Activated effector memory CD4-positive, alpha-beta T cell treated with Interleukin-2 at 50 U/mL for 16 hours (primary cell): ENCODE measurements around the gene SLC17A7.
A peak's percentile ranks its signal among the peaks of the same experiment; 100 is the strongest.

Experiments used
- DNase-seq: peaks from one replicate; pipeline ENCODE4 v3.0.0-alpha.2; 2020

The SLC17A7 gene

DNA sequence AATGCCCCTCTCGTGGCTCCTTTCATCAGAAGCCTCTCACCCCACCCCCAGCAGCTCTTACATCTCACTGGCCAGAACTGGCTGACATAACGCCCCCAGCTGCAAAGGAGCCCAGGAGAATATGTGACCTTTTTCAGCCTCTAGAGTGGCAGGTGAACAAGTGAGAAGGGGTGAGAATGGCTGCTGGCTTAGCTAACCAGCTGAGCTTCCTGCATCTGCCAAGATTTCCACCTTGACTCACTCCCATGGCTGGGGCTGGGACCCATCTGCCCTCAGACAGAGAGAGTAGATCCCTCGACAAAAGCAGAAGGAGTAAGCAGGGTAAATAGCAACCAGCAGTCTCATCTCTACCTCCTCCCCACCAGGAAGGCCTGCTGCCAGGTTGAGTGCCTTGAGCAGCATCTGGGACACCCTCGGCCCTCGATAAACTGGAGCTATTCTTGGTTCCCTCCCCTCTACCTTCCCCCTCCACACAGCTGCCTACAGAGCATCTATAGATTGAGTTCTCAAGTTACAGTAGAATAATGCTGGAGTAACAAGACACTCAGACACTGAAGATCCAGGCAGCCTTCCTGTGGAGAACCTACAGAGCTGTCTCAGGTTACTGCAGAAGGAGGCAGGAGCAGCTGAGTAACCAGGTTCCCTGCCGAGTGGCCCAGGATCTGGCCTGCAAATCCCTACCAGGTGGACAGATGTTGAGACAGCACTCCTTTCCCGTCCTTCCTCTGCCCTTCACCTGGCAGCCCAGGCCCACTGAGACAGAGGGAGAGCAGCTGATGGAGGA is 37.7 kb downstream of the SLC17A7 start:
- no peak for DNase-seq

DNA sequence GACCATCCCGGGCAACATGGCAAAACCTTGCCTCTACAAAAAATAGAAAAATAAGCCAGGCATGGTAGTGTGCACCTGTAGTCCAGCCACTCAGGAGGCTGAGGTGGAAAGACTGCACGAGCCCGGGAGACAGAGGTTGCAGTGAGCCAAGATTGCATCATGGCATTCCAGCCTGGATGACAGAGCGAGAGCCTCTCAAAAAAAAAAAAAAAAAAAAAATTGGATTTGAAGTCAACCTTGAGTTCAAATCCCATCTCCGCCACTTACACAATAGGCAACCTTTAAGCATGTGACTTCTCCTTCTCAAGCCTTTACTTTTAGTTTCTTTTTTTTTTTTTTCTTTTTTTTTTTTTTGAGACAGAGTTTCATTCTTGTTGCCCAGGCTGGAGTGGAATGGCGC is 41.3 kb downstream of the SLC17A7 start:
- DNase-seq, result no peak

DNA sequence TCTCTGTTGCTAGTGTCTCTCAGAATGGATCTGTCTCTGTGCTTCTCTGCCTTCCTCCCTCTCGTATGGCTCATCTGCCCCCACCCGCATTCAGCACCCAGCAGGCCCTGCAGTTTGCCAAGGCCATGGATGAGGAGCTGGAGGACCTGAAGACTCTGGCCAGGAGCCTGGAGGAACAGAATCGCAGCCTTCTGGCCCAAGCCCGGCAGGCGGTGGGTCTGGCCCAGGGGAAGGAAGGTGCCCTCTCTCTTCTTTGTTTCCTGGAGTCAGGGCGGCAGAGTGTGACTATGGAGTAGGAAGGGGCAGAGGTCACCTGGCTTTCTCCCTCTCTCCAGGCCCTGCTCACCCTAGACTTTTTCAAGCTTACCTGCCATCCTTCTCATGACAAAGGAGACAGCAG is 42.4 kb downstream of the SLC17A7 start:
- no peak for DNase-seq

DNA sequence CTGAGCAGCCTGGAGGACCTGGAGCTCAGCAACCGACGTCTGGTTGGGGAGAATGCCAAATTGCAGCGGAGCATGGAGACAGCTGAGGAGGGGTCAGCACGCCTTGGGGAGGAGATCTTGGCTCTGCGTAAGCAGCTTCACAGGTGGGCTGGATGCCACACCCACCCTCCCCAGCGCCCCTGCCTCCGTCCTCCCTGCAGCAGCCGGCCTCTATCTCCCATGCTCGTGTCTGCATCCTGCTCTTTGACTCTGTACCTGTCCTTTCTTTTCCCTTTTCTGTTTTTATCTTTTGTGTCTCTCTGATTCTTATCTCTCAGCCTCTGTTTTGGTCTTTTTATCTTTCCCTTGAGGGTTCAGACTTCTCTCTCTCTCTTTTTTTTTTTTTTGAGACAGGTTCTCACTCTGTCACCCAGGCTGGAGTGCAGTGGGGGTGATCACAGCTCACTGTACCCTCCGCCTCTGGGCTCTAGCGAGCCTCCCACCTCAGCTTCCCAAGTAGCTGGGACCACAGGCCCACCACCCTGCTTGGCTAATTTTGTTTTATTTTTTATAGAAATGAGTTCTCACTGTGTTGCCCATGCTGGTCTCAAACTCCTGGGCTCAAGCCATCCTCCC is 43.2 kb downstream of the SLC17A7 start:
- no peak for DNase-seq

DNA sequence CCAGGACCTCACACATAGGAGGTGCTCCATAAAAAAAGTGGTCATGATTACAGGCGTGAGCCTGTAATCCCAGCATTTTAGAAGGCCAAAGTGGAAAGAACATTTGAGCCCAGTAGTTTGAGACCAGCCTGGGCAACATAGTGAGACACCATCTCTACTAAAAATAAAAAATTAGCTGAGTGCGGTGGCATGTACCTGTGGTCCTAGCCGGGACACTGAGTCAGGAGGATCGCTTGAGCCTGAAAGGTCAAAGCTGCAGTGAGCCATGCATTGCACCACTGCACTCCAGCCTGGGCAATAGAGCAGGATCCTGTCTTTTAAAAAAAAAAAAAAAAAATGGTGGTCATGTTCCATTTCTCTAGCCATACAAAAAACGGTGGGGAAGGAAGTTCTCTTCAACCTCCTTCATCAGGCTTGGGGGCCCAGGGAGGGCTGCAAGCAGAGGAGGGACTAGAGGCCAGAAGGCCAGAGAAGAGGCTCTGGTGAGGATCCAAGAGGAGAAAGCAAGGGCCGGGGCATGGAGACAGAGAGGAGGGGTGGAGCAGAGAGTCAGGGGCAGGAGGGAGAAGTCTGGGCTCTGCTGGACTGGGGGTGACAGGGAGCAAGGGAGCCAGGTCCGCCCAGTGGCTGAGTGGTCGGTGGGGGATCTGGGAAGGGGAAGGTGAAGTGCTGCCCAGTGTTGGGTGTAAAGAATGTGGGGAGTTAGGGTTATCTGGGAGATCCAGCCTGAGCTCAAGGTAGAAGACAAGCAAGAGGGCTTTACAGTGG is 44.4 kb downstream of the SLC17A7 start:
- DNase-seq, result no peak

DNA sequence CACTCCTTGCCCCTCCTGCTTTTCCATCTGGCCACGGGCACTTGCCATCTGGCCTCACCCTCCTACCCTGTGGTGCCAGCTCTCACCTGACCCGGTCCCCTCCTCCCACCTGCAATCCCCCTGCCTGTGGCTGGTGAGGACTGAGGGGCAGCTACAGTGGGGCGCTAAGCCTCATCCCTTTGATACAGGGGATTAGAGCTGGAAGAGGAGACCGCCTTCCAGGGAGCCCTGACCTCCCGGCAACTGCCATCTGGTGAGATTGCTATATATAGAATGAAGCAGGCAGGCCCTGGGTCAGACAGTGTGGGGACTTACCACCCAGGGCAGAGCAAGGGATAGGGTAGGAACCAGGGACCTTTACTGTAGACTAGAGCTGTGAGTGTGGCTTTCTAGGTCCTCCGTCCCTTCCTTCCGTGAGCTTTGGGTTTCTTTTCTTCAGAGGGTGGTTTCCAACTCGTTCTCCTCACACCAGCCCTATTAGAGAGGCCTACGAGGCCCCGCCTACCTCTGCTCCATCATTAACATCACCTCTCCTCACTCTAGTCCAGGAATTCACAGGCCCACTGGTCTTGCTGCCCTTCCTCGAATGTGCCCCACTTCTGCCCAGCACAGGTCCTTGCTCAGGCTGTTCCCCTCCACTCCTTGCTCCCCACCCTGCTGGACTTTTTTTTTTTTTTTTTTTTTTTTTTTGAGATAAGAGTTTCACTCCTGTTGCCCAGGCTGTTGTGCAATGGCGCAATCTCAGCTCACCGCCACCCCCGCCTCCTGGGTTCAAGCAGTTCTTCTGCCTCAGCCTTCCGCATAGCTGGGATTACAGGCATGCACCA is 45.5 kb downstream of the SLC17A7 start:
- DNase-seq, result no peak

DNA sequence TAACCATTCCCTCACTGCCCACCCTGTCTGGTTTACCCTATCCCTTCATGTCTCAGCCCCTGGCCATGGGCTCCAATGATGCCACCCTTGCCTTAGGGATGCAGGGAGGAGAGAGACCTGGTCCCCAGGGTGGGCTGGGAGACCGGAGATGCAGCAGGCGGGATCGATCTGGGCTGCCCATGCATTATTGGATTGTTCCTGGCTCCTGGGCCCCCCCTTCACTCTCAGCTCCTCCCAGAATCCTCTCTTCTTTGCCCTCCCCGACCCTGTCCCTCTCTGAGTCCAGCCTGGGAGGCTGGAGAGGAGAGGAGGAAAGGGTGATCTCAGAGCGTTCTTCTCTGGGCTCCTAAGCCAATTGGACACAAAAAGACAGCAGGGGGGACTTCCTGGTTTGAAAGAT is 47.4 kb downstream of the SLC17A7 start:
- DNase-seq, result no peak

DNA sequence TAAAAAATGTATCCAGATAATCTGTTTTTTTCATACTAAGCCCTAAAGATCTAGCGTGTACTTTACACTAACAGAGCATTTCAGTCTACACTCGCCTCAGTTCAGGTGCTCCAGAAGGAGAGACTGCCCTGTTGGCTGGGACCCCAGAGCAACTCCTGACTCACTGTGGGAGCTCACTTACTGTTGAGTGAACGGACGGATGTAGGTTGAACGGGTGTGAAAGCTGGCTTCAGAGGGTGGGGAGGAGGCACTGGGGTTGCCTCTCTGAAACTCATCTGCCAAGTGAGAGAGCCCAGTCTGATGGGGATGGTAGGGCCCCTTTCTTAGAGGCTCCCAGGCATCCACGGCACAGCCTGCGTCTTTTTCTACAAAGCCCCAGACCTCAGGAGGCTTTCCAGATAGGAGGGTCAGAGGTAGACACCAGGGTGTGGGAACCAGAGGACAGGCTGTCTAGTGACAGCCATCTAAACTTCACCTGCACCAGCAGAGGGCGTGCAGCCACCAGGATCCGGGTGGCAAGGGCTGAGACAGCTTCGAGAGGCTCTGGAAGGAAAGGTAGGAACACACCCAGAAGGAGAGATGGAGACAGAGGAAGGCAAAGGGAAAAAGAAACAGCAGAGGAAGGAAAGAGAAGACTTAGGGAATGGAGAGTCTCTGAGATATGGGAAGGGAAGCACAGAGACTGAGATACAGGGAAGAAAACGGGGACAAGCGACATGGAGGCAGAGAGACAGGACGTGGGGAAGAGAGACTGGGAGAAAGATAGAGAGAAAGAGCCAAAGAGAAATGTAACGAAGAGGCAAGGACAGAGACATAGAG is 49.5 kb downstream of the SLC17A7 start:
- peak; percentile 68 for DNase-seq

DNA sequence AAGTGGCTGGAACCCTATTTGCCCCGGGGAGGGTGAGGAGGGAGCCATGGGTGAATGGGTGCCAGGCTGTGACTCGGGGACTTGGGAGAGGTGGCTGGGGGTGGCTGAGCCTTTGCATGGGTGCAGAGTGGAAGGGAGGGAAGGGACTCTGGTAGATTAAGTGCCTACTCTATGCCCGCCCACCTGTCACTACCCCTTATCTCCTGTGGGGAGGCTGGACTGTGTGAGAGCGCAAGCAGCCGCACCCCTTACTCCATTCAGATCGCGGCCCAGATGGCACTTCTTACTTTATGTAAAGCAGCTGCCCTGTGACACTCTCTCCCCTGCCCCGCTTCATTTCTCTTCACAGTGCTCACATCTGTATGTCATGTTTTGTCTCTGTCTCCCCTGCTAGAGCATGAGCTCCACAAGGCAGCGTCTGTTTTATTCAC is 50.4 kb downstream of the SLC17A7 start:
- DNase-seq, result no peak

DNA sequence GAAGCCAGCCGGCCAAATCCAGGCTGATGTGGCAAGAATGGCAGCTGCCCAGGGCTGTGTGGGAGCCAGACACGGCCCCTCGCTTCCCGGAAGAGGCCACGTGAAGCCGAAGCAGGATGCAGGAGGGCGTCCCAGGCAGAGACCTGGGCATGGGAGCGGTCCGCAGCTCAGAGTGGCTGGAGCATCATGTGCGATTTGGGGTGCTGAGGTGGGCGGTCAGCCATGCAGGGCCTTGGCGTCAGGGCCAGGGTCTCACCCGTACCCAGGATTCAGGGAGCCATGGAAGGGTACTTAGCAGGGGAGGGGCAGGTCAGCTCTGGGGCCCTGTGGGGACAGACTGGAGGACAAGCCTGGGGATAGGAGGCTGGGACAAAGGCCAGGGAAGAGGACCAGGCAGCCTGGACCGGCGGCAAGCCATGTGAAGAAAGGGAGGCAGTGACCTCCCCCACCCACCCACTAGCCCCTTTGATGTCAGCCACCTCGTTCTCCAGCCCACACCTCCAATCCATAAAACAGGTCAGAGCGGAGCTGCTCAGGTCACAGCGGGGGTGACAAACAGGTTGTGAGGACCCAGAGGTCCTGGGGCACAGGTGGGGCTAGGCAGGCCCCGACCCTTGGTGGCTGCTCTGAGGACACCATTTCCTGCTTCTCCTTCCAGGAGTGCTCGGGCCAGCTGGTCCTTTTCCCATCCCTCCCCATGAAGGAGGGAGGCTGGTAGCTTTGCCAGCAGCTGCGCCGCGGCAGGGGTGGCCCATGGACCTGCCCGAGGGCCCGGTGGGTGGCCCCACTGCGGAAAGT is 51.0 kb downstream of the SLC17A7 start:
- no peak for DNase-seq

DNA sequence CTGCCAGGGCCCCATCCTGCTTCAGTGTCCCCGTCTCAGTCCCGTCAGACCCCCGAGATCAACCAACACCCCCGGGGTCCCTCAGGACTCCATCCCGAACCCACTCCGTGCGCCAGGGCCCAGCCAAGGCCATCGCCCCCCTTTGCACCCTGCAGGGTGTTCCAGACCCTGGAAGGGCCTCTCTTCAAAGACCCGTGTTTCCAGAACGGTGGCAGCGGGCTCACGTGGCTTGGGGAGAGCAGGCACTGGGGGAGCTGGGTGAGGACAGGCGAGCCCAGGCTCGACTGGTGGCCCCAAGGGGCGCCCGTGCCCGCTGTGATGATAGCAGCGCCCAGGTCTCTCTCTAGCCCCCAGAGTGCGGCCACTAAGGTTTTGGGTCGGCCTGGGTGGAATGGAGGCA is 51.9 kb downstream of the SLC17A7 start:
- DNase-seq, result no peak

DNA sequence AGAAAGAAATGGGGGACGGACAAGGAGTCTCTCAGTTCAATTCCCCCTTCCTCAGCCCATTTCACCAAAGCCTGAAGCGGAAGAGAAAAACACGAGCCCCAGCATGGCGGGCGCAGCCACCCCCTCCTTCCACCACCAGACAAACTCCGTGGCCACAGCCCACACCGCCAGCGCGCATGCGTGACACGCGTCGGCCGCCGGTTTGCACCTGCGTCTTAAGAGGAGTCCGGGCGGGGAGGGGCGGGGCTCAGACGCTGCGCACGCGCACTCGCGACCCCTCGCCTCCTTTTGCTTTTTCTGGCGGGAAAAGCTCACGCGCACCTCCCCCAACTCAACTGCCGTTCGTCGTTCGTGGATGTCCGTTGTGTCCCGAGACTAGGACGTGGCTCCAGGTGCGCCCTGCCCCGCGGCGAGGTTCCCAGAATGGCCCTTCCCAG is 53.4 kb downstream of the SLC17A7 start, which contains the start of gene KASH5:
Gene KASH5, plus strand, starts transcription at position 314 of the 437 bp plus-strand sequence. CDS start 2,635 bp downstream, outside the sequence.
- DNase-seq, result peak; percentile 73

DNA sequence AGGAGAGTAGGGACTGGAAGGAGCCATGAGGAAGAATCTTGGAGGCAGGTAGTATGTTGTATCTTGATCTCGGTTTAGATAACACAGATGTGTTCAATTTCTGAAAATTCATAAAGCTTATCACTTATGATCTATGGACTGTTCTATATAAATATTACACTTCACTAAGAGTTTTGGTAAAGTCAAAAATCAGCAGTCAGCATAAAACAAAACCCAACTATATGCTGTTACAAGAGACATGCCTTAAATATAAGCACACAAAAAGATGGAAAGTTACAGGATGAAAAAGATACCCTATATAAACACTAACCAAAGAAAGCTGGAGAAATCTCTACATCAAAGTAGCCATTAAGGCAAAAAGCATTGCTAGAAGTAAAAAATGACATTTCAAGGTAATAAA is 57.7 kb downstream of the SLC17A7 start:
- no peak for DNase-seq

DNA sequence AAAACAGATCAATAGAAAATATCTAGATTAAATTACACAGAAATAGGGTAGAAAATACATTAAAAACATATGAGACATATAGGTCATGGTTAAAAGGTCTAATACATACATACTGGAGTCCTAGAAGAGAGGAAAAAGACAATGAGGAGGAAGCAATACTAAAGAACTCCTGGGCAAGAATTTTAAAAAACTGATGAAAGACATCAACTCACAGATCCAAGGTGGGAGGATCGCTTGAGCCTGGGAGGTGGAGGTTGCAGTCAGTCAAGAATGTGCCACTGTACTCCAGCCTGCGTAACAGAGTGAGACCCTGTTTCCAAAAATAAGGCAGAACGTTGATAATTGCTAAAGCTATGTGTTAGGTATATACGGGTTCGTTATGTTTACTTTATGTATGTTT is 58.7 kb downstream of the SLC17A7 start:
- DNase-seq, result no peak

DNA sequence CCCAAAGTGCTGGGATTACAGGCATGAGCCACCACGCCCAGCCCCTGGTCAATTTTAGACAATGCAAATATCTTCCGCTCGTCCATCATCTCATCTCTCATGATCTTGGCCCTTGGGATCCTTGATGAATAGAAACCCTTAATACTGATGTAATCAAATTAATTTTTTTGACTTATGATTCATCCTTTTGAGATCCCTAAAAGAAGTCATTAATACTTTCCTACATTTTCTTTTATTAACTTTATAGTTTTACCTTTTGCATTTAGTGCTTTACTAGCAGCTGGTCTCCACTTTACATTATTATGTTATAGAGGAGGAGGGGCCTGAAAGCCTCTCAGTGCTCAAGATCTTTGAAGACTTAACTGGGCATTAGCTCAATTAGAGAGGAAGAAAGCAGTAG is 60.9 kb downstream of the SLC17A7 start:
- no peak for DNase-seq
